Sigmoid colon (tissue), 7 donors: ENCODE data around the gene ZNF764. TPM values are rescaled to one million over a fixed set of nuclear protein-coding genes. Genes with fewer than 3 reads are reported as not detected.

Experiments used
- DNase-seq: peaks from one replicate; pipeline ENCODE4 v3.0.0-alpha.2; 2019
- H3K27ac ChIP-seq, 4 donors: fragments of 200-600 bp; sonication (generic); one replicate each; pipeline ENCODE4 v1.5.1; 2016 to 2019; ENCODE audit warnings: mild to moderate bottlenecking in 1 of 4
- H3K27me3 ChIP-seq, 3 donors: fragments of 200-600 bp; sonication (generic); one replicate each; pipeline ENCODE4 v1.5.1; 2019; ENCODE audit warnings: mild to moderate bottlenecking in 1 of 3
- H3K36me3 ChIP-seq, 4 donors: fragments of 200-600 bp; sonication (generic); one replicate each; pipeline ENCODE4 v1.5.1; 2016 to 2019
- H3K4me1 ChIP-seq, 4 donors: fragments of 200-600 bp; sonication (generic); one replicate each; pipeline ENCODE4 v1.5.1; 2017 to 2019
- H3K4me3 ChIP-seq, 4 donors: fragments of 200-600 bp; sonication (generic); one replicate each; pipeline ENCODE4 v1.5.1; 2017 to 2019; ENCODE audit warnings: mild to moderate bottlenecking in 2 of 4, moderate library complexity in 1 of 4
- H3K9me3 ChIP-seq, 4 donors: fragments of 200-600 bp in 3 of 4; sonication (generic) in 3 of 4; one replicate each; pipeline versions ENCODE4 v1.5.1 to v1.6.1; 2013 to 2019
- CTCF ChIP-seq, 4 experiments: fragments of 450-650 bp in 3 of 4; fragments of 200-600 bp in 1 of 4; IDR thresholded peaks; one replicate each; pipeline ENCODE4 v1.5.1; 2016 to 2019; ENCODE audit warnings: antibody characterized with exemption in 4 of 4, mild to moderate bottlenecking in 3 of 4, moderate library complexity in 2 of 4
- EP300 ChIP-seq, 4 donors: sonication (generic); formaldehyde crosslinking; IDR thresholded peaks; one replicate each; pipeline ENCODE4 v1.6.1; 2017; ENCODE audit warnings: antibody characterized with exemption in 4 of 4
- POLR2A ChIP-seq, 2 donors: fragments of 450-650 bp; IDR thresholded peaks; one replicate each; pipeline ENCODE4 v1.6.1; 2016; ENCODE audit warnings: antibody characterized with exemption in 2 of 2, mild to moderate bottlenecking in 2 of 2, moderate library complexity in 2 of 2
- POLR2AphosphoS5 ChIP-seq, 4 donors: sonication (generic); formaldehyde crosslinking; IDR thresholded peaks; one replicate each; pipeline ENCODE4 v1.6.1; 2017; ENCODE audit warnings: antibody characterized with exemption in 4 of 4
- WGBS, 2 donors: extraction: QIAGEN DNeasy Blood & Tissue Kit; methylation state at CpG; one replicate each; pipeline ENCODE4 v1.1.7; 2013; 5-methylcytosine and 5-hydroxymethylcytosine counted together
- intact Hi-C: fragments of 100-400 bp; cut with DNase I; formaldehyde crosslinking; loops from one replicate; pipeline ENCODE4 v1.15.1; 2023
- polyA plus RNA-seq, 3 donors: library from polyadenylated mRNA; stranded (reverse); fragments of 200-250 nt; gene quantifications; one replicate each; pipeline ENCODE4 v1.2.3, GENCODE V29; 2013
- total RNA-seq, 4 donors: library from RNA; depleted of rRNA; stranded (reverse); fragments of >200 nt; gene quantifications; one replicate each; pipeline ENCODE4 v1.1.0, GENCODE V29; 2016
- donor health status: healthy with polysubstance abuse.
- donor health status: Bipolar disorder and iron deficiency.
- donor health status: healthy.

The ZNF764 gene
- total and polyA plus RNA-seq, 7 donors: 3.5 to 8.6 (median 7.7) TPM

GRCh38 chr16:30557707-30557956, 542 bp downstream of the ZNF764 start:
- Histone ChIP-seq H3K27ac (peak overlapping the region; percentile 89 to 98 (median 96)), H3K4me3 (peak overlapping the region; percentile 49 to 87 (median 84)), H3K36me3 (peaks cover 11 to 24% (median 13%) of the 10 kb centered on the region in 4 donors), H3K9me3 (no peaks in the 10 kb centered on the region), H3K27me3 (no peaks in the 10 kb centered on the region), H3K4me1 (peaks cover 0 to 33% (median 28%) of the 10 kb centered on the region in 4 donors)
- WGBS, 2 donors: 0 to 1% methylated on average over 17 of the region's 17 CpGs
- intact Hi-C loops: loop anchor here (1.0 to 5.0 kb wide), 2 partner anchors 22 to 75 kb away; no protein-coding TSS in a partner anchor
- TF ChIP-seq POLR2A (IDR thresholded peaks at IDR 0.05) (no peak), CTCF (IDR thresholded peaks at IDR 0.05) (no peak), EP300 (IDR thresholded peaks at IDR 0.05) (no peak), POLR2AphosphoS5 (IDR thresholded peaks at IDR 0.05) (no peak)
- DNase-seq: peak; percentile 75

- H3K9me3 ChIP-seq: no peaks in the 10 kb centered on the region
- DNase-seq: no peak
- no peak for TF ChIP-seq POLR2AphosphoS5 (IDR thresholded peaks at IDR 0.05)
- TF ChIP-seq CTCF (IDR thresholded peaks at IDR 0.05): no peak
- no peak for TF ChIP-seq POLR2A (IDR thresholded peaks at IDR 0.05)
- TF ChIP-seq EP300 (IDR thresholded peaks at IDR 0.05): no peak
- no peak overlapping the region for H3K27ac ChIP-seq
- H3K36me3 ChIP-seq: peaks cover 11 to 24% (median 13%) of the 10 kb centered on the region in 4 donors
- peaks cover 0 to 29% (median 25%) of the 10 kb centered on the region in 4 donors for H3K4me1 ChIP-seq
- WGBS, 2 donors: 21 to 63% methylated on average over 10 of the region's 10 CpGs
- no peak overlapping the region for H3K4me3 ChIP-seq
- intact Hi-C loops: loop anchor here (5.0 kb wide), 1 partner anchor 76 kb away; no protein-coding TSS in a partner anchor
- no peaks in the 10 kb centered on the region for H3K27me3 ChIP-seq
These were observed 2.1 kb downstream of the ZNF764 start for GRCh38 chr16:30556125-30556473.

- Histone ChIP-seq H3K9me3 (no peaks in the 10 kb centered on the region), H3K4me1 (peaks cover 0 to 28% (median 22%) of the 10 kb centered on the region in 4 donors), H3K36me3 (peaks cover 11 to 24% (median 13%) of the 10 kb centered on the region in 4 donors), H3K27ac (no peak overlapping the region), H3K4me3 (no peak overlapping the region), H3K27me3 (no peaks in the 10 kb centered on the region)
- 92 to 95% methylated on average over 69 of the region's 69 CpGs for WGBS, 2 donors
- TF ChIP-seq POLR2A (IDR thresholded peaks at IDR 0.05): no peak
- no peak for TF ChIP-seq POLR2AphosphoS5 (IDR thresholded peaks at IDR 0.05)
- DNase-seq: no peak
- intact Hi-C loops: loop anchor here (5.0 kb wide), 1 partner anchor 77 kb away; no protein-coding TSS in a partner anchor
These were observed 2.7 kb downstream of the ZNF764 start for GRCh38 chr16:30555315-30556124.

GRCh38 chr16:30554557-30555314, 3.4 kb downstream of the ZNF764 start:
- H3K27me3 ChIP-seq: no peaks in the 10 kb centered on the region
- DNase-seq: no peak
- intact Hi-C loops: loop anchor here (5.0 kb wide), 1 partner anchor 78 kb away; no protein-coding TSS in a partner anchor
- peaks cover 0 to 28% (median 22%) of the 10 kb centered on the region in 4 donors for H3K4me1 ChIP-seq
- H3K4me3 ChIP-seq: no peak overlapping the region
- TF ChIP-seq POLR2A (IDR thresholded peaks at IDR 0.05): no peak
- TF ChIP-seq POLR2AphosphoS5 (IDR thresholded peaks at IDR 0.05): no peak
- TF ChIP-seq EP300 (IDR thresholded peaks at IDR 0.05): no peak
- no peak for TF ChIP-seq CTCF (IDR thresholded peaks at IDR 0.05)
- H3K36me3 ChIP-seq: peaks cover 11 to 24% (median 13%) of the 10 kb centered on the region in 4 donors
- H3K9me3 ChIP-seq: no peaks in the 10 kb centered on the region
- 88 to 96% methylated on average over 18 of the region's 18 CpGs for WGBS, 2 donors
- no peak overlapping the region for H3K27ac ChIP-seq

- H3K4me3 ChIP-seq: no peak overlapping the region
- no peaks in the 10 kb centered on the region for H3K9me3 ChIP-seq
- H3K4me1 ChIP-seq: peaks cover 0 to 23% (median 18%) of the 10 kb centered on the region in 4 donors
- DNase-seq: no peak
- peaks cover 11 to 24% (median 13%) of the 10 kb centered on the region in 4 donors for H3K36me3 ChIP-seq
- H3K27me3 ChIP-seq: no peaks in the 10 kb centered on the region
- 79 to 86% methylated on average over 2 of the region's 2 CpGs for WGBS, 2 donors
- no peak overlapping the region for H3K27ac ChIP-seq
- intact Hi-C loops: no loop called here
- TF ChIP-seq POLR2A (IDR thresholded peaks at IDR 0.05) (no peak), POLR2AphosphoS5 (IDR thresholded peaks at IDR 0.05) (no peak)
These were observed 4.7 kb downstream of the ZNF764 start for GRCh38 chr16:30553393-30553899.
